A673 (cell line): ENCODE results near the gene GABRR2.

Experiments used
- EZH2 ChIP-seq: fragments of 200-600 bp; sonication (generic); IDR thresholded peaks from 2 replicates; pipeline ENCODE4 v1.6.1; 2017; ENCODE audit warnings: borderline replicate concordance, low read depth, mild to moderate bottlenecking, mixed read lengths, antibody characterized with exemption, low read length; ENCODE audit not compliant: poor library complexity, severe bottlenecking
- TF ChIP-seq, protein P1 (sequence below): fragments of 300-800, 200-600 bp; sonication (generic); conservative IDR thresholded peaks from 2 replicates; pipeline ENCODE4 v1.5.1; 2017; ENCODE audit warnings: low read depth, mild to moderate bottlenecking, antibody characterized with exemption, low read length, moderate library complexity, mixed read lengths

DNA sequence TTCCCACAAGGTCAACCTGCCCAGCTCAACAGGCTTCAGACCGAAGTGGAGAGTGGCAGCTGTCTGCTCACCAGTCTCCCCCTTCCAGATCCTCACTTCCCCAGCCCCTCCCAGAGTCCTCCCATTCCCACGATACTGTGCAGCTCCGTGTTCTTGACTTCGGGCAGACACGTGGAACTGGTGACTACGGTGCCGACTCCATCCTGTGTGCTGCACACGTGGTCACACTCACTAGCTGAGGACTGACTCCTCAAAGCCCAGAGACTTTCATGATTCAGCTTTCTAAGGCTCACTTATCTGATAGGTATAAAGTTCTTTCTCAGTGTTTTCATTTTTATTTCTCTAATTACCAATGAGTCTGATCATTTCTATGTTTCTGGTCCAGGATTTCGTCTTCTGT is 32.4 kb downstream of the GABRR2 start:
- TF ChIP-seq, protein P1, sequence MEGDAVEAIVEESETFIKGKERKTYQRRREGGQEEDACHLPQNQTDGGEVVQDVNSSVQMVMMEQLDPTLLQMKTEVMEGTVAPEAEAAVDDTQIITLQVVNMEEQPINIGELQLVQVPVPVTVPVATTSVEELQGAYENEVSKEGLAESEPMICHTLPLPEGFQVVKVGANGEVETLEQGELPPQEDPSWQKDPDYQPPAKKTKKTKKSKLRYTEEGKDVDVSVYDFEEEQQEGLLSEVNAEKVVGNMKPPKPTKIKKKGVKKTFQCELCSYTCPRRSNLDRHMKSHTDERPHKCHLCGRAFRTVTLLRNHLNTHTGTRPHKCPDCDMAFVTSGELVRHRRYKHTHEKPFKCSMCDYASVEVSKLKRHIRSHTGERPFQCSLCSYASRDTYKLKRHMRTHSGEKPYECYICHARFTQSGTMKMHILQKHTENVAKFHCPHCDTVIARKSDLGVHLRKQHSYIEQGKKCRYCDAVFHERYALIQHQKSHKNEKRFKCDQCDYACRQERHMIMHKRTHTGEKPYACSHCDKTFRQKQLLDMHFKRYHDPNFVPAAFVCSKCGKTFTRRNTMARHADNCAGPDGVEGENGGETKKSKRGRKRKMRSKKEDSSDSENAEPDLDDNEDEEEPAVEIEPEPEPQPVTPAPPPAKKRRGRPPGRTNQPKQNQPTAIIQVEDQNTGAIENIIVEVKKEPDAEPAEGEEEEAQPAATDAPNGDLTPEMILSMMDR, result no peak
- no peak for TF ChIP-seq EZH2
